Endothelial cell (in vitro differentiated cells): ENCODE results near the gene UVRAG. TPM values are rescaled to one million over a fixed set of nuclear protein-coding genes. Genes with fewer than 3 reads are reported as not detected.

ENCODE experiments used
- DNase-seq: peaks from one replicate; pipeline ENCODE4 v3.0.0; 2021; ENCODE audit warnings: low spot score
- H3K27ac Mint-ChIP-seq: one replicate; pipeline ENCODE4 v1.8.0; 2021; ENCODE audit warnings: mixed read lengths, inconsistent platforms; ENCODE audit not compliant: unreplicated experiment
- H3K27me3 Mint-ChIP-seq: one replicate; pipeline ENCODE4 v1.8.0; 2021; ENCODE audit warnings: mild to moderate bottlenecking, moderate library complexity, mixed read lengths, inconsistent platforms; ENCODE audit not compliant: unreplicated experiment
- H3K36me3 Mint-ChIP-seq: one replicate; pipeline ENCODE4 v1.8.0; 2021; ENCODE audit warnings: mild to moderate bottlenecking, low read depth, mixed read lengths, inconsistent platforms; ENCODE audit not compliant: unreplicated experiment
- H3K4me1 Mint-ChIP-seq: one replicate; pipeline ENCODE4 v1.8.0; 2021; ENCODE audit warnings: mild to moderate bottlenecking, mixed read lengths, inconsistent platforms; ENCODE audit not compliant: unreplicated experiment
- H3K4me3 Mint-ChIP-seq: one replicate; pipeline ENCODE4 v1.8.0; 2021; ENCODE audit warnings: mild to moderate bottlenecking, mixed read lengths, inconsistent platforms; ENCODE audit not compliant: unreplicated experiment
- H3K9me3 Mint-ChIP-seq: one replicate; pipeline ENCODE4 v1.8.0; 2021; ENCODE audit warnings: mixed read lengths, inconsistent platforms; ENCODE audit not compliant: unreplicated experiment
- CTCF ChIP-seq: fragments of 200-600 bp; sonication (generic); IDR thresholded peaks from one replicate; pipeline ENCODE4 v1.5.0; 2021; ENCODE audit warnings: antibody characterized with exemption; ENCODE audit not compliant: unreplicated experiment
- total RNA-seq: library from RNA; stranded (reverse); fragmentation: NEBNext Ultra II Directional; extraction: Animal tissue kit (Norgen Biotek cat#: 25700); gene quantifications from one replicate; pipeline ENCODE4 v1.2.1, GENCODE V29; 2021; ENCODE audit not compliant: unreplicated experiment

Gene UVRAG
- total RNA-seq, 1 donor from 2014 or later = 25.0 TPM

GRCh38 chr11:75813124-75813523 lies 1.9 kb upstream of the UVRAG start:
- Mint-ChIP-seq H3K27me3 (no peaks in the 10 kb centered on the region), H3K4me3 (peak overlapping the region; percentile 93), H3K4me1 (peaks cover 20% of the 10 kb centered on the region), H3K9me3 (no peaks in the 10 kb centered on the region), H3K36me3 (peaks cover 4% of the 10 kb centered on the region), H3K27ac (peak overlapping the region; percentile 91)
- TF ChIP-seq CTCF = no peak
- DNase-seq = no peak

GRCh38 chr11:75813622-75814039 lies 1.4 kb upstream of the UVRAG start:
- H3K27me3 Mint-ChIP-seq = no peaks in the 10 kb centered on the region
- peaks cover 4% of the 10 kb centered on the region for H3K36me3 Mint-ChIP-seq
- H3K9me3 Mint-ChIP-seq = no peaks in the 10 kb centered on the region
- peak overlapping the region; percentile 91 for H3K27ac Mint-ChIP-seq
- H3K4me1 Mint-ChIP-seq = peaks cover 20% of the 10 kb centered on the region
- DNase-seq = no peak
- no peak for TF ChIP-seq CTCF
- H3K4me3 Mint-ChIP-seq = peak overlapping the region; percentile 93

- no peaks in the 10 kb centered on the region for H3K27me3 Mint-ChIP-seq
- TF ChIP-seq CTCF = no peak
- H3K27ac Mint-ChIP-seq = peak overlapping the region; percentile 91
- H3K4me1 Mint-ChIP-seq = peaks cover 20% of the 10 kb centered on the region
- peak overlapping the region; percentile 93 for H3K4me3 Mint-ChIP-seq
- peaks cover 4% of the 10 kb centered on the region for H3K36me3 Mint-ChIP-seq
- H3K9me3 Mint-ChIP-seq = no peaks in the 10 kb centered on the region
- no peak for DNase-seq
These were observed 690 bp upstream of the UVRAG start for GRCh38 chr11:75814363-75814676.

GRCh38 chr11:75815345-75816168 lies 547 bp downstream of the UVRAG start:
- DNase-seq = peak; percentile 56
- peaks cover 4% of the 10 kb centered on the region for H3K36me3 Mint-ChIP-seq
- no peak for TF ChIP-seq CTCF
- peak overlapping the region; percentile 93 for H3K4me3 Mint-ChIP-seq
- no peaks in the 10 kb centered on the region for H3K27me3 Mint-ChIP-seq
- peaks cover 20% of the 10 kb centered on the region for H3K4me1 Mint-ChIP-seq
- no peaks in the 10 kb centered on the region for H3K9me3 Mint-ChIP-seq
- peak overlapping the region; percentile 91 for H3K27ac Mint-ChIP-seq

GRCh38 chr11:75816561-75817239 lies 1.7 kb downstream of the UVRAG start:
- H3K36me3 Mint-ChIP-seq = peaks cover 4% of the 10 kb centered on the region
- no peak overlapping the region for H3K4me3 Mint-ChIP-seq
- H3K9me3 Mint-ChIP-seq = no peaks in the 10 kb centered on the region
- no peaks in the 10 kb centered on the region for H3K27me3 Mint-ChIP-seq
- no peak for DNase-seq
- no peak overlapping the region for H3K27ac Mint-ChIP-seq
- TF ChIP-seq CTCF = no peak
- peaks cover 20% of the 10 kb centered on the region for H3K4me1 Mint-ChIP-seq
